Measurements from ENCODE around the gene GET4.
A peak's percentile ranks its signal among the peaks of the same experiment; 100 is the strongest.

Gene GET4

DNA sequence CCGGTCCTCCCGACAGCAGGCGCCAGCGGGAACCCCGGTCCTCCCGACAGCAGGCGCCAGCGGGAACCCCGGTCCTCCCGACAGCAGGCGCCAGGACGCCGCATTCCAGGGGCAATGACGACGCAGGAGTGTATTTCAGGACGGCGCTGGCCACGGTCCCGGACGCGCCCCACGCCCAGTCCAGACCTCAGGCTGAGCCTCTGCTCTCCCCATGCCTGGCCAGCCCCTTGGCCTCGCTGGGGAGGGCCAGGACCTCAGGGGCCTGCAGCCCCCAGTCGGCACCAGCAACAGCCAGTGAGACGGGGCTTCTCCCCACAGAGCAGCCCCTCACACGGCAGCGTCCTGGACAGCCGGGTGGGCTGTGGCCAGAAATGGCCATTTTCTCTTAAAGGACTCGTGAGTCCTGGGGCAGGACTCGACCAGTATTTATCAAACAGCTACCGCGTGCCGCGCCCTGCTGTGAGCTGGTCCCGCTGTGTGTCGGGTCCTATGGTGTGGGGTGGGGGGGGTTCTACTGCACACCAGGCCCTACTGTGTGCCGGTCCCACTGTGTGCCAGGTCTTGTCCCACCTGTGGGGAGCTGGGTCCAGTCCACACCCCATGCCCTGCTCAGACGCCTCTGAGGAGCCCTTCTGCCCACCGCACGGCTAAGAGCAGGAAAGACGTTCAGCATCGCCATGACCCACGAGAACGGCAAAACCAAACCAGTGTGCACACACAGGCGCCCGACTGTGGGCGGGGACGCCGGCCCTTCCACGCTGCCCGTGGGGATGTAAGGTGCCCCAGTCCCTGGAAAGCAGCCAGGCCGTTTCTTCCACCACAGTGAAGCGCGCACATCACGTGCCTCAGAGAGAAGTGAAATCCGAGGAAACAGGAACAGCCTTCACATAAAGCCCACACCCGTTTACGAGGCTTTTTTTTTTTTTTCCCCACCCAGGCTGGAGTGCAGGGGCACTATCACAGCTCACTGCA is 33.3 kb downstream of the GET4 start:
- H3K4me1 ChIP-seq (ENCODE audit: control insufficient read depth, insufficient read depth, low read length), result no peaks in the 10 kb centered on the region; the same call in 1 of the 2 replicates
- no peak overlapping the region for H3K27ac ChIP-seq (ENCODE audit: extremely low read depth, low read depth, low read length)
- no peaks in the 10 kb centered on the region for H3K9me3 ChIP-seq (ENCODE audit: control insufficient read depth, insufficient read depth, low read depth, low read length)
- POLR2A ChIA-PET, result no interaction called here
- no peak overlapping the region for H3K4me3 ChIP-seq (ENCODE audit: low read depth, low read length)
- CTCF ChIA-PET, result interaction anchor here (0.5 to 1.8 kb wide), 10 partner anchors 51 to 274 kb away, joined by 3 to 5 read pairs (median 3); partner anchors contain the start of gene CYP2W1
- H3K36me3 ChIP-seq (ENCODE audit: control insufficient read depth in 2 of 2, insufficient read depth in 1 of 2, low read length in 2 of 2), result no peaks in the 10 kb centered on the region
- no peak for TF ChIP-seq SETDB1 (IDR thresholded peaks at IDR 0.05; ENCODE audit: insufficient read length, low read length)
- TF ChIP-seq ZNF335 (tag by site-specific recombination; conservative IDR thresholded peaks at IDR 0.05), result peak; percentile 89
- no peak for TF ChIP-seq ZNF473 (tag by site-specific recombination; IDR thresholded peaks at IDR 0.05)
- peak; percentile 91 for TF ChIP-seq ZBTB20 (tag by site-specific recombination; IDR thresholded peaks at IDR 0.05)
- no peak for TF ChIP-seq ZSCAN18 (tag by site-specific recombination; IDR thresholded peaks at IDR 0.05)
- TF ChIP-seq ZNF518A (tag by site-specific recombination; conservative IDR thresholded peaks at IDR 0.05; ENCODE audit: low read depth), result no peak
- no peak for TF ChIP-seq HOXD13 (CRISPR knock-in tag; IDR thresholded peaks at IDR 0.05; ENCODE audit: borderline replicate concordance)
- TF ChIP-seq ZNF24 (tag by site-specific recombination; IDR thresholded peaks at IDR 0.05), result no peak
- TF ChIP-seq KLF1 (tag by site-specific recombination; IDR thresholded peaks at IDR 0.05), result 0 out of 2 replicates have a peak, but pooled peaks have one; percentile 22
- no peak for TF ChIP-seq ZNF610 (tag by site-specific recombination; IDR thresholded peaks at IDR 0.05; ENCODE audit: borderline replicate concordance)
- TF ChIP-seq ZNF692 (tag by site-specific recombination; IDR thresholded peaks at IDR 0.05), result no peak
- no peak for TF ChIP-seq ZSCAN4 (tag by site-specific recombination; IDR thresholded peaks at IDR 0.05)
- TF ChIP-seq ZNF274 (IDR thresholded peaks at IDR 0.05; ENCODE audit: low read length), result no peak
- TF ChIP-seq ZNF274 (tag by site-specific recombination; IDR thresholded peaks at IDR 0.05; ENCODE audit: borderline replicate concordance), result no peak
- TF ChIP-seq, protein P1, sequence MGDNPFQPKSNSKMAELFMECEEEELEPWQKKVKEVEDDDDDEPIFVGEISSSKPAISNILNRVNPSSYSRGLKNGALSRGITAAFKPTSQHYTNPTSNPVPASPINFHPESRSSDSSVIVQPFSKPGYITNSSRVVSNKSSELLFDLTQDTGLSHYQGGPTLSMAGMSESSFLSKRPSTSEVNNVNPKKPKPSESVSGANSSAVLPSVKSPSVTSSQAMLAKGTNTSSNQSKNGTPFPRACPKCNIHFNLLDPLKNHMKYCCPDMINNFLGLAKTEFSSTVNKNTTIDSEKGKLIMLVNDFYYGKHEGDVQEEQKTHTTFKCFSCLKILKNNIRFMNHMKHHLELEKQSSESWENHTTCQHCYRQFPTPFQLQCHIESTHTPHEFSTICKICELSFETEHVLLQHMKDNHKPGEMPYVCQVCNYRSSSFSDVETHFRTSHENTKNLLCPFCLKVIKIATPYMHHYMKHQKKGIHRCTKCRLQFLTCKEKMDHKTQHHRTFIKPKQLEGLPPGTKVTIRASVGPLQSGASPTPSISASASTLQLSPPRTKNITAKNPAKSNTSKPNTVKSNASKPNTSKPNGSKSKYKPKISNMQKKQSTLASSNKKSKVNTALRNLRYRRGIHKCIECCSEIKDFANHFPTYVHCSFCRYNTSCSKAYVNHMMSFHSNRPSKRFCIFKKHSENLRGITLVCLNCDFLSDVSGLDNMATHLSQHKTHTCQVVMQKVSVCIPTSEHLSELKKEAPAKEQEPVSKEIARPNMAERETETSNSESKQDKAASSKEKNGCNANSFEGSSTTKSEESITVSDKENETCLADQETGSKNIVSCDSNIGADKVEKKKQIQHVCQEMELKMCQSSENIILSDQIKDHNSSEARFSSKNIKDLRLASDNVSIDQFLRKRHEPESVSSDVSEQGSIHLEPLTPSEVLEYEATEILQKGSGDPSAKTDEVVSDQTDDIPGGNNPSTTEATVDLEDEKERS (tag by site-specific recombination; IDR thresholded peaks at IDR 0.05), result no peak
- no peak for TF ChIP-seq ZNF350 (tag by site-specific recombination; IDR thresholded peaks at IDR 0.05)
- TF ChIP-seq ZNF561 (tag by site-specific recombination; IDR thresholded peaks at IDR 0.05; ENCODE audit: borderline replicate concordance), result no peak
- TF ChIP-seq ZFP41 (tag by site-specific recombination; IDR thresholded peaks at IDR 0.05; ENCODE audit: borderline replicate concordance), result no peak
- TF ChIP-seq ZNF626 (tag by site-specific recombination; IDR thresholded peaks at IDR 0.05), result no peak
- no peak for TF ChIP-seq ZNF23 (tag by site-specific recombination; IDR thresholded peaks at IDR 0.05; ENCODE audit: borderline replicate concordance)
- TF ChIP-seq ZNF398 (tag by site-specific recombination; IDR thresholded peaks at IDR 0.05), result no peak
- no peak for TF ChIP-seq ZNF624 (tag by site-specific recombination; IDR thresholded peaks at IDR 0.05)
